Measurements from ENCODE around the gene MED20.

Gene MED20

GRCh38 chr6:41927253-41927652 is 6.3 kb upstream of the MED20 start:
- no peak for ATAC-seq (ENCODE audit: insufficient read depth, low read depth)
- Histone ChIP-seq H3K79me2 (ENCODE audit: insufficient read depth, low read length) (peaks cover 75% of the 10 kb centered on the region), H3K4me2 (ENCODE audit: insufficient read depth, low read length) (peak overlapping the region; percentile 23; the same call in 1 of the 2 replicates), H2AFZ (ENCODE audit: low read depth, low read length) (no peak overlapping the region), H3K4me1 (ENCODE audit: insufficient read depth, low read length) (peaks cover 40% of the 10 kb centered on the region), H3K36me3 (ENCODE audit: insufficient read depth, low read length) (peaks cover 86% of the 10 kb centered on the region), H4K20me1 (ENCODE audit: insufficient read depth, low read length) (peaks cover 56% of the 10 kb centered on the region), H3K27ac (ENCODE audit: low read length) (peak overlapping the region; percentile 47), H3K4me3 (ENCODE audit: low read depth in 1 of 2, low read length in 2 of 2) (0 out of 4 replicates have a peak overlapping the region, but pooled peaks of 1 of the 2 experiments have one; percentile 12), H3K9me3 (ENCODE audit: insufficient read depth, low read length, severe bottlenecking) (no peaks in the 10 kb centered on the region), H3K9ac (ENCODE audit: low read depth, low read length) (no peak overlapping the region), H3K27me3 (ENCODE audit: insufficient read depth, low read length, poor library complexity) (no peaks in the 10 kb centered on the region)
- TF ChIP-seq CTCF (IDR thresholded peaks at IDR 0.05; ENCODE audit: borderline replicate concordance, extremely low read depth, low read length, poor library complexity, severe bottlenecking), result no peak
- no peak for TF ChIP-seq EZH2 (IDR thresholded peaks at IDR 0.05; ENCODE audit: borderline replicate concordance, low read depth, low read length, severe bottlenecking)
- DNase-seq, result no peak

GRCh38 chr6:41922154-41922553 is 1.2 kb upstream of the MED20 start:
- no peak overlapping the region for H2AFZ ChIP-seq (ENCODE audit: low read depth, low read length)
- no peaks in the 10 kb centered on the region for H3K9me3 ChIP-seq (ENCODE audit: insufficient read depth, low read length, severe bottlenecking)
- peak overlapping the region; percentile 73 to 76 for H3K4me3 ChIP-seq (ENCODE audit: low read depth in 1 of 2, low read length in 2 of 2)
- peaks cover 84% of the 10 kb centered on the region for H3K79me2 ChIP-seq (ENCODE audit: insufficient read depth, low read length)
- H4K20me1 ChIP-seq (ENCODE audit: insufficient read depth, low read length), result peaks cover 32% of the 10 kb centered on the region
- ATAC-seq (ENCODE audit: insufficient read depth, low read depth) (no peak), DNase-seq (no peak)
- H3K4me2 ChIP-seq (ENCODE audit: insufficient read depth, low read length), result peak overlapping the region; percentile 73
- peaks cover 38% of the 10 kb centered on the region for H3K36me3 ChIP-seq (ENCODE audit: insufficient read depth, low read length)
- H3K27ac ChIP-seq (ENCODE audit: low read length), result peak overlapping the region; percentile 96
- TF ChIP-seq CTCF (IDR thresholded peaks at IDR 0.05; ENCODE audit: borderline replicate concordance, extremely low read depth, low read length, poor library complexity, severe bottlenecking), result no peak
- no peak for TF ChIP-seq EZH2 (IDR thresholded peaks at IDR 0.05; ENCODE audit: borderline replicate concordance, low read depth, low read length, severe bottlenecking)
- no peaks in the 10 kb centered on the region for H3K27me3 ChIP-seq (ENCODE audit: insufficient read depth, low read length, poor library complexity)
- peak overlapping the region; percentile 83 for H3K9ac ChIP-seq (ENCODE audit: low read depth, low read length)
- peaks cover 51% of the 10 kb centered on the region for H3K4me1 ChIP-seq (ENCODE audit: insufficient read depth, low read length)

GRCh38 chr6:41921712-41921998 is 716 bp upstream of the MED20 start:
- DNase-seq (no peak), ATAC-seq (ENCODE audit: insufficient read depth, low read depth) (peak; percentile 30; the same call in 2 of the 3 replicates)
- TF ChIP-seq EZH2 (IDR thresholded peaks at IDR 0.05; ENCODE audit: borderline replicate concordance, low read depth, low read length, severe bottlenecking), result no peak
- Histone ChIP-seq H3K4me2 (ENCODE audit: insufficient read depth, low read length) (peak overlapping the region; percentile 73), H4K20me1 (ENCODE audit: insufficient read depth, low read length) (peaks cover 29% of the 10 kb centered on the region), H3K36me3 (ENCODE audit: insufficient read depth, low read length) (peaks cover 35% of the 10 kb centered on the region), H3K9me3 (ENCODE audit: insufficient read depth, low read length, severe bottlenecking) (no peaks in the 10 kb centered on the region), H3K79me2 (ENCODE audit: insufficient read depth, low read length) (peaks cover 82% of the 10 kb centered on the region), H3K27ac (ENCODE audit: low read length) (peak overlapping the region; percentile 96), H3K4me1 (ENCODE audit: insufficient read depth, low read length) (peaks cover 49% of the 10 kb centered on the region), H3K4me3 (ENCODE audit: low read depth in 1 of 2, low read length in 2 of 2) (peak overlapping the region; percentile 73 to 76), H2AFZ (ENCODE audit: low read depth, low read length) (peak overlapping the region; percentile 94), H3K9ac (ENCODE audit: low read depth, low read length) (peak overlapping the region; percentile 83), H3K27me3 (ENCODE audit: insufficient read depth, low read length, poor library complexity) (no peaks in the 10 kb centered on the region)

- H3K4me2 ChIP-seq (ENCODE audit: insufficient read depth, low read length), result no peak overlapping the region
- peaks cover 75% of the 10 kb centered on the region for H3K79me2 ChIP-seq (ENCODE audit: insufficient read depth, low read length)
- H3K36me3 ChIP-seq (ENCODE audit: insufficient read depth, low read length), result peaks cover 40% of the 10 kb centered on the region
- H3K4me3 ChIP-seq (ENCODE audit: low read depth in 1 of 2, low read length in 2 of 2), result no peak overlapping the region
- H3K4me1 ChIP-seq (ENCODE audit: insufficient read depth, low read length), result peaks cover 19% of the 10 kb centered on the region
- no peak overlapping the region for H3K9ac ChIP-seq (ENCODE audit: low read depth, low read length)
- H4K20me1 ChIP-seq (ENCODE audit: insufficient read depth, low read length), result 0 out of 2 replicates have a peak, but pooled peaks cover under 1% of the 10 kb centered on the region
- H2AFZ ChIP-seq (ENCODE audit: low read depth, low read length), result no peak overlapping the region
- DNase-seq, result no peak
- no peak for TF ChIP-seq EZH2 (IDR thresholded peaks at IDR 0.05; ENCODE audit: borderline replicate concordance, low read depth, low read length, severe bottlenecking)
- no peak for TF ChIP-seq CTCF (IDR thresholded peaks at IDR 0.05; ENCODE audit: borderline replicate concordance, extremely low read depth, low read length, poor library complexity, severe bottlenecking)
- no peaks in the 10 kb centered on the region for H3K9me3 ChIP-seq (ENCODE audit: insufficient read depth, low read length, severe bottlenecking)
- ATAC-seq (ENCODE audit: insufficient read depth, low read depth), result no peak
- no peak overlapping the region for H3K27ac ChIP-seq (ENCODE audit: low read length)
- no peaks in the 10 kb centered on the region for H3K27me3 ChIP-seq (ENCODE audit: insufficient read depth, low read length, poor library complexity)
These were observed 3.4 kb downstream of the MED20 start for GRCh38 chr6:41917528-41917927.
